ENCODE measurements around the gene CYB561D2.

- TF ChIP-seq ZNF324 (CRISPR knock-in tag; IDR thresholded peaks at IDR 0.05), result no peak
- TF ChIP-seq CTCF (IDR thresholded peaks at IDR 0.05 in 2 of 3, conservative IDR thresholded peaks at IDR 0.05 in 1 of 3; ENCODE audit: insufficient read depth in 2 of 3, low read depth in 1 of 3, low read length in 3 of 3), result 0 out of 6 replicates have a peak, but pooled peaks of 2 of the 3 experiments have one; percentile 4 to 5
- TF ChIP-seq CBFA2T3 (IDR thresholded peaks at IDR 0.05), result no peak
- no peak for TF ChIP-seq SMARCC2 (IDR thresholded peaks at IDR 0.05; ENCODE audit: low read depth)
- TF ChIP-seq NFE2 (IDR thresholded peaks at IDR 0.05; ENCODE audit: low read depth), result no peak
Measured at GRCh38 chr3:50355829-50356552, 5.3 kb downstream of the CYB561D2 start.
